ENCODE results near the gene DLG3.
"Not testable (repeated sequence)": the region's sequence is repeated elsewhere in the genome, so short reads cannot be mapped to it uniquely, and the experiment has no call there.

DNA sequence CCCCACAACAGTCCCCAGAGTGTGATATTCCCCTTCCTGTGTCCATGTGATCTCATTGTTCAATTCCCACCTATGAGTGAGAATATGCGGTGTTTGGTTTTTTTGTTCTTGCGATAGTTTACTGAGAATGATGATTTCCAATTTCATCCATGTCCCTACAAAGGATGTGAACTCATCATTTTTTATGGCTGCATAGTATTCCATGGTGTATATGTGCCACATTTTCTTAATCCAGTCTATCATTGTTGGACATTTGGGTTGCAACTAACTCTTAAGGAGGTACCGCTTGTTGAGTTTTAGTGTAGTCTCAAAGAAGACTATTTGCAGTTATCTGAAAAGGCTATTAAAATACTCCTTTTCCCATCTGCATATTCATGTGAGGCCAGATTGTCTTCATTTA lies 44.5 kb upstream of the DLG3 start:
- not testable (repeated sequence) for TF ChIP-seq EZH2phosphoT487 (IDR thresholded peaks at IDR 0.05; ENCODE audit: low read depth)
- TF ChIP-seq, protein P1, sequence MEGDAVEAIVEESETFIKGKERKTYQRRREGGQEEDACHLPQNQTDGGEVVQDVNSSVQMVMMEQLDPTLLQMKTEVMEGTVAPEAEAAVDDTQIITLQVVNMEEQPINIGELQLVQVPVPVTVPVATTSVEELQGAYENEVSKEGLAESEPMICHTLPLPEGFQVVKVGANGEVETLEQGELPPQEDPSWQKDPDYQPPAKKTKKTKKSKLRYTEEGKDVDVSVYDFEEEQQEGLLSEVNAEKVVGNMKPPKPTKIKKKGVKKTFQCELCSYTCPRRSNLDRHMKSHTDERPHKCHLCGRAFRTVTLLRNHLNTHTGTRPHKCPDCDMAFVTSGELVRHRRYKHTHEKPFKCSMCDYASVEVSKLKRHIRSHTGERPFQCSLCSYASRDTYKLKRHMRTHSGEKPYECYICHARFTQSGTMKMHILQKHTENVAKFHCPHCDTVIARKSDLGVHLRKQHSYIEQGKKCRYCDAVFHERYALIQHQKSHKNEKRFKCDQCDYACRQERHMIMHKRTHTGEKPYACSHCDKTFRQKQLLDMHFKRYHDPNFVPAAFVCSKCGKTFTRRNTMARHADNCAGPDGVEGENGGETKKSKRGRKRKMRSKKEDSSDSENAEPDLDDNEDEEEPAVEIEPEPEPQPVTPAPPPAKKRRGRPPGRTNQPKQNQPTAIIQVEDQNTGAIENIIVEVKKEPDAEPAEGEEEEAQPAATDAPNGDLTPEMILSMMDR (IDR thresholded peaks at IDR 0.05; ENCODE audit: low read depth, low read length) = not testable (repeated sequence)

Measured in OCI-LY3 (cell line).